GM23338 (cell line): ENCODE results near the gene MYOZ2. TPM values are rescaled to one million over a fixed set of nuclear protein-coding genes. Genes with fewer than 3 reads are reported as not detected.

ENCODE experiments used
- CREB1 ChIP-seq: fragments of 250-450 bp; sonication (Bioruptor Pico); IDR thresholded peaks from 2 replicates; pipeline ENCODE4 v1.5.0; 2020; ENCODE audit warnings: low read depth, mild to moderate bottlenecking, moderate library complexity
- CTCF ChIP-seq, 2 experiments: fragments of 200-600 bp in 1 of 2; sonication (generic) in 1 of 2; conservative IDR thresholded peaks; 2 replicates each; pipeline versions ENCODE4 v1.5.1 to v1.6.1; 2016 to 2017; ENCODE audit warnings: antibody characterized with exemption in 2 of 2, low read depth in 2 of 2, mild to moderate bottlenecking in 2 of 2, moderate library complexity in 1 of 2
- EZH2 ChIP-seq: fragments of 200-600 bp; sonication (generic); IDR thresholded peaks from one replicate; pipeline ENCODE4 v1.8.0; 2017; ENCODE audit warnings: antibody characterized with exemption, mild to moderate bottlenecking, low read depth; ENCODE audit not compliant: unreplicated experiment
- EZH2phosphoT487 ChIP-seq: fragments of 200-600 bp; sonication (generic); IDR thresholded peaks from one replicate; pipeline ENCODE4 v1.8.1; 2018; ENCODE audit warnings: antibody characterized with exemption; ENCODE audit not compliant: unreplicated experiment
- JUNB ChIP-seq: IDR thresholded peaks from one replicate; pipeline ENCODE4 v1.6.1; 2016; ENCODE audit warnings: antibody characterized with exemption; ENCODE audit not compliant: unreplicated experiment
- NANOG ChIP-seq: IDR thresholded peaks from 2 replicates; pipeline ENCODE4 v1.6.1; 2016; ENCODE audit warnings: antibody characterized with exemption, borderline replicate concordance
- REST ChIP-seq: IDR thresholded peaks from one replicate; pipeline ENCODE4 v1.6.1; 2018; ENCODE audit warnings: antibody characterized with exemption; ENCODE audit not compliant: unreplicated experiment
- STAT1 ChIP-seq: IDR thresholded peaks from one replicate; pipeline ENCODE4 v1.6.1; 2016; ENCODE audit warnings: antibody characterized with exemption; ENCODE audit not compliant: unreplicated experiment
- ZNF331 ChIP-seq: fragments of 250-450 bp; sonication (Bioruptor Pico); IDR thresholded peaks from 2 replicates; pipeline ENCODE4 v1.5.0; 2020; ENCODE audit warnings: low read depth, mild to moderate bottlenecking, moderate library complexity
- ZNF462 ChIP-seq: fragments of 250-450 bp; sonication (Bioruptor Pico); IDR thresholded peaks from 2 replicates; pipeline ENCODE4 v1.5.0; 2020; ENCODE audit warnings: mild to moderate bottlenecking, moderate library complexity
- polyA plus RNA-seq: library from polyadenylated mRNA; unstranded; fragments of >200 nt; fragmentation: Nextera tagmentation; extraction: Ambion mirVana; gene quantifications from 2 replicates; pipeline ENCODE4 v1.2.1, GENCODE V29; 2016
- total RNA-seq: library from RNA; depleted of rRNA; stranded (reverse); fragments of >200 nt; shearing (Covaris generic); gene quantifications from 2 replicates; pipeline ENCODE4 v1.2.3, GENCODE V29; 2014

MYOZ2 gene
- total and polyA plus RNA-seq, 2 experiments from 2014 or later: not detected

- TF ChIP-seq ZNF462 (CRISPR knock-in tag): no peak
- TF ChIP-seq JUNB: no peak
- TF ChIP-seq CREB1: no peak
- no peak for TF ChIP-seq NANOG
- TF ChIP-seq CTCF (conservative IDR thresholded peaks at IDR 0.05; ENCODE audit: low read depth in 2 of 2): no peak
- no peak for TF ChIP-seq REST
- no peak for TF ChIP-seq EZH2
- no peak for TF ChIP-seq STAT1
- TF ChIP-seq ZNF331 (CRISPR knock-in tag): no peak
- TF ChIP-seq EZH2phosphoT487: no peak
Measured at GRCh38 chr4:119103263-119103662, 32.4 kb upstream of the MYOZ2 start (continued).
